Mammary epithelial cell (primary cell): ENCODE data around the gene RPTOR.

Experiments
- CTCF ChIP-seq, 2 donors: IDR thresholded peaks in 1 of 2; conservative IDR thresholded peaks in 1 of 2; 2 replicates each; pipeline ENCODE4 v1.5.1; 2011 to 2012; ENCODE audit warnings: inconsistent platforms in 2 of 2, low read length in 2 of 2, mild to moderate bottlenecking in 2 of 2, control low read depth in 1 of 2, low read depth in 1 of 2; ENCODE audit not compliant: insufficient read depth in 1 of 2; ENCODE audit errors: extremely low read depth in 1 of 2
- EZH2 ChIP-seq: IDR thresholded peaks from 2 replicates; pipeline ENCODE4 v1.6.1; 2012; ENCODE audit warnings: low read length, inconsistent platforms, borderline replicate concordance

- TF ChIP-seq CTCF (conservative IDR thresholded peaks at IDR 0.05 in 1 of 2, IDR thresholded peaks at IDR 0.05 in 1 of 2; ENCODE audit: extremely low read depth in 1 of 2, insufficient read depth in 1 of 2, low read depth in 1 of 2, low read length in 2 of 2) (no peak), EZH2 (no peak)
Observed at GRCh38 chr17:80746262-80746935, 201.8 kb downstream of the RPTOR start.
